GM23338 (cell line): ENCODE results near the gene AQP12B. TPM values are rescaled to one million over a fixed set of nuclear protein-coding genes. Genes with fewer than 3 reads are reported as not detected.

Experiments
- ATAC-seq: fragments of 200-7000 bp; cut with Tn5 transposase; 3 replicates; pipeline ENCODE4 v1.9.1; 2020
- DNase-seq: peaks from one replicate; pipeline ENCODE4 v3.0.0-alpha.2; 2015; ENCODE audit warnings: low spot score
- H2AFZ ChIP-seq: fragments of 200-600 bp; sonication (generic); 2 replicates; pipeline ENCODE4 v1.8.0; 2016; ENCODE audit warnings: antibody characterized with exemption, mild to moderate bottlenecking, moderate library complexity
- H3F3A ChIP-seq: fragments of 200-600 bp; sonication (generic); replicated peaks from 2 replicates; pipeline ENCODE4 v1.8.0; 2017; ENCODE audit warnings: antibody characterized with exemption, mixed run types, low read depth
- H3K27ac ChIP-seq: fragments of 200-600 bp; sonication (generic); 2 replicates; pipeline ENCODE4 v1.6.1; 2016; ENCODE audit warnings: low read depth
- H3K27me3 ChIP-seq: fragments of 200-600 bp; sonication (generic); 2 replicates; pipeline ENCODE4 v1.8.0; 2016; ENCODE audit warnings: mild to moderate bottlenecking, mixed run types, moderate library complexity; ENCODE audit not compliant: insufficient read depth
- H3K36me3 ChIP-seq: fragments of 200-600 bp; sonication (generic); 2 replicates; pipeline ENCODE4 v1.8.0; 2016; ENCODE audit warnings: mild to moderate bottlenecking; ENCODE audit not compliant: insufficient read depth
- H3K4me1 ChIP-seq: fragments of 200-600 bp; sonication (generic); 2 replicates; pipeline ENCODE4 v1.8.0; 2016; ENCODE audit warnings: mild to moderate bottlenecking, moderate library complexity; ENCODE audit not compliant: insufficient read depth
- H3K4me2 ChIP-seq: fragments of 200-600 bp; sonication (generic); 2 replicates; pipeline ENCODE4 v1.7.1; 2017; ENCODE audit warnings: mixed run types
- H3K4me3 ChIP-seq: fragments of 200-600 bp; sonication (generic); 2 replicates; pipeline ENCODE4 v1.6.1; 2016; ENCODE audit warnings: mixed run types
- H3K79me2 ChIP-seq: fragments of 200-600 bp; sonication (generic); replicated peaks from 2 replicates; pipeline ENCODE4 v1.8.0; 2017; ENCODE audit warnings: mild to moderate bottlenecking; ENCODE audit not compliant: insufficient read depth
- H3K9me2 ChIP-seq: fragments of 200-600 bp; sonication (generic); 2 replicates; pipeline ENCODE4 v1.8.0; 2017; ENCODE audit not compliant: insufficient read depth
- H4K20me1 ChIP-seq: fragments of 200-600 bp; sonication (generic); replicated peaks from 2 replicates; pipeline ENCODE4 v1.8.0; 2017; ENCODE audit warnings: mild to moderate bottlenecking; ENCODE audit not compliant: insufficient read depth
- H3K27ac Mint-ChIP-seq: 2 replicates; pipeline ENCODE4 v1.8.0; 2020; ENCODE audit warnings: inconsistent platforms, mild to moderate bottlenecking, moderate library complexity, mixed read lengths
- H3K27me3 Mint-ChIP-seq: 3 replicates; pipeline ENCODE4 v1.8.0; 2022; ENCODE audit warnings: low read depth, mild to moderate bottlenecking, moderate library complexity, mixed read lengths, inconsistent platforms; ENCODE audit not compliant: insufficient read depth, poor library complexity
- H3K36me3 Mint-ChIP-seq: 3 replicates; pipeline ENCODE4 v1.8.0; 2021; ENCODE audit warnings: low read depth, mild to moderate bottlenecking, inconsistent platforms, moderate library complexity, mixed read lengths
- H3K4me1 Mint-ChIP-seq: 3 replicates; pipeline ENCODE4 v1.8.0; 2020; ENCODE audit warnings: mild to moderate bottlenecking, inconsistent platforms, mixed read lengths
- H3K4me3 Mint-ChIP-seq: 3 replicates; pipeline ENCODE4 v1.8.0; 2021; ENCODE audit warnings: moderate library complexity, mild to moderate bottlenecking, inconsistent platforms, mixed read lengths
- H3K9me3 Mint-ChIP-seq: 3 replicates; pipeline ENCODE4 v1.8.0; 2020; ENCODE audit warnings: moderate library complexity, mild to moderate bottlenecking, inconsistent platforms, mixed read lengths
- CREB1 ChIP-seq: fragments of 250-450 bp; sonication (Bioruptor Pico); IDR thresholded peaks from 2 replicates; pipeline ENCODE4 v1.5.0; 2020; ENCODE audit warnings: low read depth, mild to moderate bottlenecking, moderate library complexity
- CTCF ChIP-seq, 2 experiments: fragments of 200-600 bp in 1 of 2; sonication (generic) in 1 of 2; conservative IDR thresholded peaks; 2 replicates each; pipeline versions ENCODE4 v1.5.1 to v1.6.1; 2016 to 2017; ENCODE audit warnings: antibody characterized with exemption in 2 of 2, low read depth in 2 of 2, mild to moderate bottlenecking in 2 of 2, moderate library complexity in 1 of 2
- ETS1 ChIP-seq: IDR thresholded peaks from 2 replicates; pipeline ENCODE4 v1.6.1; 2016; ENCODE audit warnings: antibody characterized with exemption
- EZH2phosphoT487 ChIP-seq: fragments of 200-600 bp; sonication (generic); IDR thresholded peaks from one replicate; pipeline ENCODE4 v1.8.1; 2018; ENCODE audit warnings: antibody characterized with exemption; ENCODE audit not compliant: unreplicated experiment
- JUNB ChIP-seq: IDR thresholded peaks from one replicate; pipeline ENCODE4 v1.6.1; 2016; ENCODE audit warnings: antibody characterized with exemption; ENCODE audit not compliant: unreplicated experiment
- NANOG ChIP-seq: IDR thresholded peaks from 2 replicates; pipeline ENCODE4 v1.6.1; 2016; ENCODE audit warnings: antibody characterized with exemption, borderline replicate concordance
- POLR2AphosphoS5 ChIP-seq: IDR thresholded peaks from 2 replicates; pipeline ENCODE4 v1.6.1; 2016; ENCODE audit warnings: antibody characterized with exemption, low read depth
- REST ChIP-seq: IDR thresholded peaks from one replicate; pipeline ENCODE4 v1.6.1; 2018; ENCODE audit warnings: antibody characterized with exemption; ENCODE audit not compliant: unreplicated experiment
- ZNF114 ChIP-seq: fragments of 250-450 bp; sonication (Bioruptor Pico); IDR thresholded peaks from 2 replicates; pipeline ENCODE4 v1.5.0; 2020; ENCODE audit warnings: mild to moderate bottlenecking, moderate library complexity
- ZNF462 ChIP-seq: fragments of 250-450 bp; sonication (Bioruptor Pico); IDR thresholded peaks from 2 replicates; pipeline ENCODE4 v1.5.0; 2020; ENCODE audit warnings: mild to moderate bottlenecking, moderate library complexity
- polyA plus RNA-seq: library from polyadenylated mRNA; unstranded; fragments of >200 nt; fragmentation: Nextera tagmentation; extraction: Ambion mirVana; gene quantifications from 2 replicates; pipeline ENCODE4 v1.2.1, GENCODE V29; 2016
- total RNA-seq: library from RNA; depleted of rRNA; stranded (reverse); fragments of >200 nt; shearing (Covaris generic); gene quantifications from 2 replicates; pipeline ENCODE4 v1.2.3, GENCODE V29; 2014

AQP12B gene
- total and polyA plus RNA-seq, 2 experiments from 2014 or later = not detected

DNA sequence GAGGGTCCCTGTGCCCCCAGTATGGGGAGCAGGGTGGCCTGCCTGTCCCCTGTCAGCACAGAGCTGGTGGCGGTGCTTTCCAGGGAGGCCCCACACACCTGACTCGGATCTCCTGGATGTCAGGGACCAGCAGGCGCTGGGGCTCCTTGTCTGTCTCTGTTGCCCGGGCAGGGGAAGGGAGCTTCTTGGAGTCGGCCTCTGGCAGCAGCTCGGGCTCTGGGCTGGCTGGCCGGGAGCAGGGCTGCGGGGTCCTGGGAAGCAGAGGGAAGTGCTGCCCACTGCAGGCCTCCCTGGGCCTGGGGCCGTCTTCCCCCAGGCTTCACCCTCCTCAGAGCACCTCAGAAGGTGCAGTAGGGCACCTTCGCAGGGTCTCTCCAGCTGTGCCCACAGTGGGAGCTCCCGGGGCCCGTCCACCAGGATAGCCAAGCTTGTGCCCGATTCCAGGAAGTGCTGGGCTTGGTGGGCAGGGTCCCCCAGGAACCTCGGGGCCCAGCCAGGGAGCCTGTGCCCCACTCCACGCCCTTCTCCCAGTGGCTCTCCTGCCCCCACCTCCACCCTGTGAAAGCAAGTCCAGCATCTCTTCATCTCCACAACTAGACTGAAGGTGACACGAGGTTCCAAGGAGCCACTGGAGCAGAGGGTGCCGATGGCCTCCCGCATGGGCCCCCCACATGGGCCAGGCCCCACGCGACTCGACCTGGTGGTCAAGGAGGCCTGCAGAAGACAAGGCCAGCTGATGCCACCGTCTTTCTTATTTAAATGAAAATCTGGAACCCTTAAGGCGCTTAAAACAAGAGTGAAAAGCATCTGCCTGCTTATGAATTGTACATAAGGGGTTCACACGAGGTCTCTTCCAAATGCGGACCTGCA is 37.2 kb upstream of the AQP12B start:
- H3F3A ChIP-seq = no peaks in the 10 kb centered on the region
- Mint-ChIP-seq H3K9me3 (peaks cover 4% of the 10 kb centered on the region; the same call in 1 of the 3 replicates), H3K4me3 (no peak overlapping the region), H3K36me3 (peaks cover 57% of the 10 kb centered on the region), H3K27ac (peak overlapping the region; percentile 47), H3K27me3 (peaks cover 33% of the 10 kb centered on the region), H3K4me1 (no peaks in the 10 kb centered on the region)
- no peaks in the 10 kb centered on the region for H3K4me1 ChIP-seq
- H3K27ac ChIP-seq = no peak overlapping the region
- no peaks in the 10 kb centered on the region; the same call in 1 of the 2 replicates for H4K20me1 ChIP-seq
- no peaks in the 10 kb centered on the region for H3K9me2 ChIP-seq
- H3K36me3 ChIP-seq = peaks cover 6% of the 10 kb centered on the region; the same call in 1 of the 2 replicates
- no peaks in the 10 kb centered on the region for H3K27me3 ChIP-seq
- H3K79me2 ChIP-seq = no peaks in the 10 kb centered on the region
- DNase-seq = no peak
- ATAC-seq = no peak
- H3K4me3 ChIP-seq = no peak overlapping the region
- H2AFZ ChIP-seq = no peak overlapping the region
- H3K4me2 ChIP-seq = no peak overlapping the region
- TF ChIP-seq CREB1 (CRISPR knock-in tag) (no peak), ZNF462 (CRISPR knock-in tag) (no peak), REST (no peak), NANOG (no peak), EZH2phosphoT487 (no peak), JUNB (no peak), ETS1 (no peak), ZNF114 (CRISPR knock-in tag) (no peak), CTCF (conservative IDR thresholded peaks at IDR 0.05; ENCODE audit: low read depth in 2 of 2) (no peak), POLR2AphosphoS5 (no peak)
